Measurements from ENCODE around the gene OR14K1.

- TF ChIP-seq POLR2A (IDR thresholded peaks at IDR 0.05; ENCODE audit: low read depth, low read length), result no peak
- no peak for TF ChIP-seq POLR2AphosphoS5 (IDR thresholded peaks at IDR 0.05; ENCODE audit: low read depth, low read length)
- no peak for TF ChIP-seq TAF1 (IDR thresholded peaks at IDR 0.05; ENCODE audit: borderline replicate concordance, low read depth, low read length)
Measured at GRCh38 chr1:247748041-247748440, 9.6 kb downstream of the OR14K1 start, which contains the start of gene OR14A2.

Data from GM12892 (cell line).